ENCODE data around the gene ADGRB3. TPM values are rescaled to one million over a fixed set of nuclear protein-coding genes. Genes with fewer than 3 reads are reported as not detected.
"Not testable (repeated sequence)": the region's sequence is repeated elsewhere in the genome, so short reads cannot be mapped to it uniquely, and the experiment has no call there.

ADGRB3 gene
- polyA plus RNA-seq, 1 experiment, result 0.12 TPM

GRCh38 chr6:68741501-68742386, 106.7 kb downstream of the ADGRB3 start:
- CTCF ChIA-PET, result no interaction called here
- H3K4me3 ChIP-seq (ENCODE audit: low read depth, low read length), result no peak overlapping the region

GRCh38 chr6:68743099-68743498, 108.0 kb downstream of the ADGRB3 start:
- H3K36me3 ChIP-seq (ENCODE audit: control insufficient read depth, insufficient read depth, low read length), result no peaks in the 10 kb centered on the region
- no peak overlapping the region for H3K4me3 ChIP-seq (ENCODE audit: low read depth, low read length)
- TF ChIP-seq CTCF (IDR thresholded peaks at IDR 0.05; ENCODE audit: insufficient read depth, low read depth, low read length), result no peak
- no peak for DNase-seq (ENCODE audit: low read depth)
- ChIA-PET POLR2A (no interaction called here), CTCF (no interaction called here)
- no peaks in the 10 kb centered on the region for H3K27me3 ChIP-seq (ENCODE audit: control insufficient read depth, insufficient read depth, low read length)

More at GRCh38 chr6:68741501-68742386, 106.7 kb downstream of the ADGRB3 start:
- DNase-seq (ENCODE audit: low read depth), result no peak
- POLR2A ChIA-PET, result no interaction called here
- Histone ChIP-seq H3K27me3 (ENCODE audit: control insufficient read depth, insufficient read depth, low read length) (no peaks in the 10 kb centered on the region), H3K36me3 (ENCODE audit: control insufficient read depth, insufficient read depth, low read length) (no peaks in the 10 kb centered on the region)
- no peak for TF ChIP-seq CTCF (IDR thresholded peaks at IDR 0.05; ENCODE audit: insufficient read depth, low read depth, low read length)

GRCh38 chr6:68744376-68744775, 109.3 kb downstream of the ADGRB3 start:
- CTCF ChIA-PET; POLR2A ChIA-PET; H3K27me3 ChIP-seq (ENCODE audit: control insufficient read depth, insufficient read depth, low read length); H3K36me3 ChIP-seq (ENCODE audit: control insufficient read depth, insufficient read depth, low read length); H3K4me3 ChIP-seq (ENCODE audit: low read depth, low read length); DNase-seq (ENCODE audit: low read depth): not testable (repeated sequence)

- H3K4me3 ChIP-seq (ENCODE audit: low read depth, low read length), result no peak overlapping the region
- DNase-seq (ENCODE audit: low read depth), result no peak
- H3K36me3 ChIP-seq (ENCODE audit: control insufficient read depth, insufficient read depth, low read length), result no peaks in the 10 kb centered on the region
- TF ChIP-seq CTCF (IDR thresholded peaks at IDR 0.05; ENCODE audit: insufficient read depth, low read depth, low read length), result no peak
- ChIA-PET CTCF (no interaction called here), POLR2A (no interaction called here)
- no peaks in the 10 kb centered on the region for H3K27me3 ChIP-seq (ENCODE audit: control insufficient read depth, insufficient read depth, low read length)
Observed at GRCh38 chr6:68746376-68746775, 111.3 kb downstream of the ADGRB3 start.

GRCh38 chr6:68747110-68747790, 112.2 kb downstream of the ADGRB3 start:
- Histone ChIP-seq H3K4me3 (ENCODE audit: low read depth, low read length) (no peak overlapping the region), H3K27me3 (ENCODE audit: control insufficient read depth, insufficient read depth, low read length) (no peaks in the 10 kb centered on the region), H3K36me3 (ENCODE audit: control insufficient read depth, insufficient read depth, low read length) (no peaks in the 10 kb centered on the region)
- CTCF ChIA-PET, result no interaction called here
- TF ChIP-seq CTCF (IDR thresholded peaks at IDR 0.05; ENCODE audit: insufficient read depth, low read depth, low read length), result no peak
- POLR2A ChIA-PET, result no interaction called here
- no peak for DNase-seq (ENCODE audit: low read depth)

- H3K4me3 ChIP-seq (ENCODE audit: low read depth, low read length); H3K36me3 ChIP-seq (ENCODE audit: control insufficient read depth, insufficient read depth, low read length); POLR2A ChIA-PET; DNase-seq (ENCODE audit: low read depth); CTCF ChIA-PET; H3K27me3 ChIP-seq (ENCODE audit: control insufficient read depth, insufficient read depth, low read length): not testable (repeated sequence)
Observed at GRCh38 chr6:68747832-68748231, 112.8 kb downstream of the ADGRB3 start.
